ENCODE results near the gene AURKAIP1. TPM values are rescaled to one million over a fixed set of nuclear protein-coding genes. Genes with fewer than 3 reads are reported as not detected.

Gene AURKAIP1
- polyA plus RNA-seq, 1 of the 3 experiments (the other 2 are of a cell fraction): 214 TPM

DNA sequence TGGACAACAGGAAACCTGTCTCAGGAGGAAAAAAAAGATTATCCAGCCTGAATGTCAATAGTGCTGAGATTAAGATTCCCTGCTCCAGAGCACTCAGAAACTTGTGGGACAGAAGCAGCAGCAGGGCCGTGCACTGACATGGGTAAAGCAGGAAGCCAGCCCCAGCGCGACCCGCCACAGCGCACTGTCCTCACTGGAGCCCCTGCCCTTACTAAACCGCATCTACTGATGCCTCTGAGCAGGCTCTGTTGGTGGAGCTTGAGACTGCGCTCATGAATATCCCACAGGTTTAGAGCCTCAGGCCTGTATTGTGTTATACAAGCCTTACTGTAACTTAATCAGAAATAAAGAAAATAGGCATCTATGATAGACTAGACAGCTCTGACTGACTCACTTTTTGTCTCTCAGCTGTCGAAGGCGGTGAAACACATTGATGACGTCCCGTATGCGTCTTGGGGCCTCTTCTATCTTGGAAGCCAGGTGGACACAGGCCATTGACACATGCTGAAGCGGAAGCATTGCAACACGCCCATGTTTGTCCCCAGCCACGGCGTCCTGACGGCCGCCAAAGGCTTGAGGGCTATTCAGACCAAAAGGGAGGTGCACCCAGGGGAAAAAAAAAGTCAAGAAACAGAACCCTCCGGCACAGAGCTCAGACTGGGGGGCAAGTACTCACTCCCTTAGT is 23.0 kb upstream of the AURKAIP1 start:
- peak; percentile 16 for DNase-seq
- peak overlapping the region; percentile 93 for H3K4me2 ChIP-seq
- H4K20me1 ChIP-seq (ENCODE audit: insufficient read depth): 0 out of 2 replicates have a peak, but pooled peaks cover 4% of the 10 kb centered on the region
- peaks cover 97% of the 10 kb centered on the region for H3K79me2 ChIP-seq (ENCODE audit: insufficient read depth)
- TF ChIP-seq, protein P1, sequence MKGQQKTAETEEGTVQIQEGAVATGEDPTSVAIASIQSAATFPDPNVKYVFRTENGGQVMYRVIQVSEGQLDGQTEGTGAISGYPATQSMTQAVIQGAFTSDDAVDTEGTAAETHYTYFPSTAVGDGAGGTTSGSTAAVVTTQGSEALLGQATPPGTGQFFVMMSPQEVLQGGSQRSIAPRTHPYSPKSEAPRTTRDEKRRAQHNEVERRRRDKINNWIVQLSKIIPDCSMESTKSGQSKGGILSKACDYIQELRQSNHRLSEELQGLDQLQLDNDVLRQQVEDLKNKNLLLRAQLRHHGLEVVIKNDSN (IDR thresholded peaks at IDR 0.05; ENCODE audit: borderline replicate concordance, low read depth): no peak
- TF ChIP-seq SIN3A (IDR thresholded peaks at IDR 0.05; ENCODE audit: borderline replicate concordance, low read depth, low read length) (no peak), RFX5 (IDR thresholded peaks at IDR 0.05; ENCODE audit: low read length) (no peak), TAF1 (IDR thresholded peaks at IDR 0.05; ENCODE audit: borderline replicate concordance, low read depth, low read length) (no peak)
- TF ChIP-seq, protein P2, sequence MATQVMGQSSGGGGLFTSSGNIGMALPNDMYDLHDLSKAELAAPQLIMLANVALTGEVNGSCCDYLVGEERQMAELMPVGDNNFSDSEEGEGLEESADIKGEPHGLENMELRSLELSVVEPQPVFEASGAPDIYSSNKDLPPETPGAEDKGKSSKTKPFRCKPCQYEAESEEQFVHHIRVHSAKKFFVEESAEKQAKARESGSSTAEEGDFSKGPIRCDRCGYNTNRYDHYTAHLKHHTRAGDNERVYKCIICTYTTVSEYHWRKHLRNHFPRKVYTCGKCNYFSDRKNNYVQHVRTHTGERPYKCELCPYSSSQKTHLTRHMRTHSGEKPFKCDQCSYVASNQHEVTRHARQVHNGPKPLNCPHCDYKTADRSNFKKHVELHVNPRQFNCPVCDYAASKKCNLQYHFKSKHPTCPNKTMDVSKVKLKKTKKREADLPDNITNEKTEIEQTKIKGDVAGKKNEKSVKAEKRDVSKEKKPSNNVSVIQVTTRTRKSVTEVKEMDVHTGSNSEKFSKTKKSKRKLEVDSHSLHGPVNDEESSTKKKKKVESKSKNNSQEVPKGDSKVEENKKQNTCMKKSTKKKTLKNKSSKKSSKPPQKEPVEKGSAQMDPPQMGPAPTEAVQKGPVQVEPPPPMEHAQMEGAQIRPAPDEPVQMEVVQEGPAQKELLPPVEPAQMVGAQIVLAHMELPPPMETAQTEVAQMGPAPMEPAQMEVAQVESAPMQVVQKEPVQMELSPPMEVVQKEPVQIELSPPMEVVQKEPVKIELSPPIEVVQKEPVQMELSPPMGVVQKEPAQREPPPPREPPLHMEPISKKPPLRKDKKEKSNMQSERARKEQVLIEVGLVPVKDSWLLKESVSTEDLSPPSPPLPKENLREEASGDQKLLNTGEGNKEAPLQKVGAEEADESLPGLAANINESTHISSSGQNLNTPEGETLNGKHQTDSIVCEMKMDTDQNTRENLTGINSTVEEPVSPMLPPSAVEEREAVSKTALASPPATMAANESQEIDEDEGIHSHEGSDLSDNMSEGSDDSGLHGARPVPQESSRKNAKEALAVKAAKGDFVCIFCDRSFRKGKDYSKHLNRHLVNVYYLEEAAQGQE (IDR thresholded peaks at IDR 0.05; ENCODE audit: low read depth, low read length): no peak
- 57% methylated on average over 18 of the region's 19 CpGs for WGBS (ENCODE audit: low lambda C conversion rate)
- ChIA-PET CTCF (interaction anchor here (1.0 to 3.8 kb wide), 3 partner anchors 9 to 23 kb away, joined by 3 to 16 read pairs (median 14); partner anchors contain the start of genes AURKAIP1 and MRPL20), POLR2A (no interaction called here)
- H3K9me2 ChIP-seq: no peaks in the 10 kb centered on the region
- H3K4me3 ChIP-seq (ENCODE audit: low read depth in 2 of 2, low read length in 1 of 2): peak overlapping the region; percentile 74 to 78
- no peaks in the 10 kb centered on the region for H3K9me3 ChIP-seq
- peaks cover 35 to 44% of the 10 kb centered on the region in 2 experiments for H3K36me3 ChIP-seq (replicated peaks in 1 of 2; ENCODE audit: control insufficient read depth in 1 of 2, insufficient read depth in 2 of 2, low read length in 1 of 2)
- no peaks in the 10 kb centered on the region for H3K27me3 ChIP-seq (ENCODE audit: insufficient read depth)
- H3K9ac ChIP-seq: peak overlapping the region; percentile 93
- H3K27ac ChIP-seq (ENCODE audit: low read depth in 2 of 2, low read length in 1 of 2): 0 out of 4 replicates have a peak overlapping the region, but pooled peaks of 1 of the 2 experiments have one; percentile 6
- H3K4me1 ChIP-seq (ENCODE audit: control insufficient read depth in 1 of 2, insufficient read depth in 2 of 2, low read depth in 1 of 2, low read length in 1 of 2): peaks cover 6 to 23% of the 10 kb centered on the region in 2 experiments; a peak in 1 of 4 replicates
- peaks cover 16% of the 10 kb centered on the region for H3F3A ChIP-seq (replicated peaks; ENCODE audit: insufficient read depth)
- H2AFZ ChIP-seq (ENCODE audit: low read depth): no peak overlapping the region

DNA sequence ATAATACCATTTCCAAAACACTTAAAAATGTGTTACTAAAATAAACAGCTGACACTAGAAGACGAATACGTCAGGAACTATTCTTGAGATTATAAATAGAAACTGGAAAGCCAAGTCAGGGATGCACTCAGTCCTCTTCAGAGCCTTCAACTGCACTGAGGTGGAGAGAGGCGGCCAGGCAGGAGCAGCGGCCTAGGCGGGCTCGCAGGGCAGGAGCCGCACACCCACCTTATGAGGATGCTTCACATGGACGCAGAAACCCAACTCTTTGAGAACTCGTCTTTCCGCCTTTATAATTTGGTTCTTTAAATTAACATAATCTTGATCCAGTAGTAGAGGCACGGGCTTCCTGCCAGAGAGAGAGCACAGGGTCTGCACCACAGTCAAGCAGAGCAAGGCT is 20.2 kb upstream of the AURKAIP1 start:
- H3K4me3 ChIP-seq (ENCODE audit: low read depth in 2 of 2, low read length in 1 of 2): no peak overlapping the region
- POLR2A ChIA-PET: no interaction called here
- no peak overlapping the region for H3K4me2 ChIP-seq
- H3K36me3 ChIP-seq (replicated peaks in 1 of 2; ENCODE audit: control insufficient read depth in 1 of 2, insufficient read depth in 2 of 2, low read length in 1 of 2): peaks cover 51 to 52% of the 10 kb centered on the region in 2 experiments
- peaks cover 84% of the 10 kb centered on the region for H3K79me2 ChIP-seq (ENCODE audit: insufficient read depth)
- 95% methylated on average over 11 of the region's 11 CpGs for WGBS (ENCODE audit: low lambda C conversion rate)
- no peak overlapping the region for H2AFZ ChIP-seq (ENCODE audit: low read depth)
- H3K27me3 ChIP-seq (ENCODE audit: insufficient read depth): no peaks in the 10 kb centered on the region
- no peaks in the 10 kb centered on the region for H3K9me2 ChIP-seq
- no peak overlapping the region for H3K27ac ChIP-seq (ENCODE audit: low read depth in 2 of 2, low read length in 1 of 2)
- no peaks in the 10 kb centered on the region for H3F3A ChIP-seq (replicated peaks; ENCODE audit: insufficient read depth)
- H3K4me1 ChIP-seq (ENCODE audit: control insufficient read depth in 1 of 2, insufficient read depth in 2 of 2, low read depth in 1 of 2, low read length in 1 of 2): peaks cover 6 to 9% of the 10 kb centered on the region in 2 experiments; a peak in 1 of 4 replicates
- no peak for DNase-seq
- 0 out of 2 replicates have a peak, but pooled peaks cover 4% of the 10 kb centered on the region for H4K20me1 ChIP-seq (ENCODE audit: insufficient read depth)
- H3K9ac ChIP-seq: no peak overlapping the region
- no peaks in the 10 kb centered on the region for H3K9me3 ChIP-seq
- CTCF ChIA-PET: interaction anchor here (2.2 kb wide), 1 partner anchor 17 kb away, joined by 5 read pairs; no protein-coding TSS in a partner anchor
- TF ChIP-seq EP300 (IDR thresholded peaks at IDR 0.05; ENCODE audit: borderline replicate concordance in 1 of 2, low read depth in 1 of 2, low read length in 1 of 2) (no peak), CHD2 (IDR thresholded peaks at IDR 0.05; ENCODE audit: low read length, partially characterized antibody) (no peak), MEF2A (IDR thresholded peaks at IDR 0.05; ENCODE audit: borderline replicate concordance, low read depth) (no peak), NRF1 (IDR thresholded peaks at IDR 0.05; ENCODE audit: low read depth, low read length) (no peak), TEAD4 (IDR thresholded peaks at IDR 0.05; ENCODE audit: borderline replicate concordance, insufficient read depth) (no peak), TAF1 (IDR thresholded peaks at IDR 0.05; ENCODE audit: borderline replicate concordance, low read depth, low read length) (no peak), RCOR1 (IDR thresholded peaks at IDR 0.05; ENCODE audit: low read length) (no peak), JUND (IDR thresholded peaks at IDR 0.05) (no peak), GATA2 (CRISPR knock-in tag; IDR thresholded peaks at IDR 0.05) (no peak), FOSL2 (IDR thresholded peaks at IDR 0.05; ENCODE audit: borderline replicate concordance, low read depth) (no peak)
- TF ChIP-seq, protein P3, sequence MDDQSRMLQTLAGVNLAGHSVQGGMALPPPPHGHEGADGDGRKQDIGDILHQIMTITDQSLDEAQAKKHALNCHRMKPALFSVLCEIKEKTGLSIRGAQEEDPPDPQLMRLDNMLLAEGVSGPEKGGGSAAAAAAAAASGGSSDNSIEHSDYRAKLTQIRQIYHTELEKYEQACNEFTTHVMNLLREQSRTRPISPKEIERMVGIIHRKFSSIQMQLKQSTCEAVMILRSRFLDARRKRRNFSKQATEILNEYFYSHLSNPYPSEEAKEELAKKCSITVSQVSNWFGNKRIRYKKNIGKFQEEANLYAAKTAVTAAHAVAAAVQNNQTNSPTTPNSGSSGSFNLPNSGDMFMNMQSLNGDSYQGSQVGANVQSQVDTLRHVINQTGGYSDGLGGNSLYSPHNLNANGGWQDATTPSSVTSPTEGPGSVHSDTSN (IDR thresholded peaks at IDR 0.05): no peak
- TF ChIP-seq, protein P4, sequence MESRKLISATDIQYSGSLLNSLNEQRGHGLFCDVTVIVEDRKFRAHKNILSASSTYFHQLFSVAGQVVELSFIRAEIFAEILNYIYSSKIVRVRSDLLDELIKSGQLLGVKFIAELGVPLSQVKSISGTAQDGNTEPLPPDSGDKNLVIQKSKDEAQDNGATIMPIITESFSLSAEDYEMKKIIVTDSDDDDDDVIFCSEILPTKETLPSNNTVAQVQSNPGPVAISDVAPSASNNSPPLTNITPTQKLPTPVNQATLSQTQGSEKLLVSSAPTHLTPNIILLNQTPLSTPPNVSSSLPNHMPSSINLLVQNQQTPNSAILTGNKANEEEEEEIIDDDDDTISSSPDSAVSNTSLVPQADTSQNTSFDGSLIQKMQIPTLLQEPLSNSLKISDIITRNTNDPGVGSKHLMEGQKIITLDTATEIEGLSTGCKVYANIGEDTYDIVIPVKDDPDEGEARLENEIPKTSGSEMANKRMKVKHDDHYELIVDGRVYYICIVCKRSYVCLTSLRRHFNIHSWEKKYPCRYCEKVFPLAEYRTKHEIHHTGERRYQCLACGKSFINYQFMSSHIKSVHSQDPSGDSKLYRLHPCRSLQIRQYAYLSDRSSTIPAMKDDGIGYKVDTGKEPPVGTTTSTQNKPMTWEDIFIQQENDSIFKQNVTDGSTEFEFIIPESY (IDR thresholded peaks at IDR 0.05; ENCODE audit: borderline replicate concordance, low read depth): no peak
